HCEC 1CT (cell line): Measurements from ENCODE around the gene CDY2A.
"Not testable (repeated sequence)": the region's sequence is repeated elsewhere in the genome, so short reads cannot be mapped to it uniquely, and the experiment has no call there.

Experiments used
- DNase-seq: peaks from one replicate; pipeline ENCODE4 v3.0.0-alpha.2; 2017

The CDY2A gene

GRCh38 chrY:18025487-18025886 is at the start of gene CDY2A:
TSS of gene CDY2A (plus strand) at chrY:18025787. CDS start at chrY:18026115, 328 bp downstream.
- not testable (repeated sequence) for DNase-seq

- DNase-seq: not testable (repeated sequence)
Observed at GRCh38 chrY:17997586-17997985, 28.0 kb upstream of the CDY2A start.

GRCh38 chrY:17998266-17998665 is 27.3 kb upstream of the CDY2A start:
- not testable (repeated sequence) for DNase-seq

DNA sequence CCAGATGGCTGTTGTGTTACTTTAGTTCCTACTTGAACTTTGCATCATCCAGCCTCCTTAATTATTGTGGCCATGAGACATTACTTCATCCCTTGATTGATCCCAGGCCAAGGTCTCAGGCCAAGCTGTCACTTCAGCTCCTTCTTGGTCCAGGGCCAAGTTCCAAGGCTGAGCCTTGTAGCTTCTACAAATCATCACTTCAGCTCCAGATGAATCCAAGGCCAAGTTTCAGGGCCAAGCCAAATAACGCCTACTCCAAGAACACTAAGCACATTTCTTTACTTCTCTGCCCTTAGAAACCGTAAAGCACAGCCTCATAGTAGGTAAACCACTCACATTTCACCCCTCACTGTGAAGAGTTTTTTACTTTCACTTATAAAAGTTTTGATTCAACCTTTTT is 1.7 kb upstream of the CDY2A start:
- not testable (repeated sequence) for DNase-seq

- not testable (repeated sequence) for DNase-seq
Observed at GRCh38 chrY:18028845-18029244, 3.3 kb downstream of the CDY2A start.

- not testable (repeated sequence) for DNase-seq
Observed at GRCh38 chrY:18030178-18030577, 4.6 kb downstream of the CDY2A start.

DNA sequence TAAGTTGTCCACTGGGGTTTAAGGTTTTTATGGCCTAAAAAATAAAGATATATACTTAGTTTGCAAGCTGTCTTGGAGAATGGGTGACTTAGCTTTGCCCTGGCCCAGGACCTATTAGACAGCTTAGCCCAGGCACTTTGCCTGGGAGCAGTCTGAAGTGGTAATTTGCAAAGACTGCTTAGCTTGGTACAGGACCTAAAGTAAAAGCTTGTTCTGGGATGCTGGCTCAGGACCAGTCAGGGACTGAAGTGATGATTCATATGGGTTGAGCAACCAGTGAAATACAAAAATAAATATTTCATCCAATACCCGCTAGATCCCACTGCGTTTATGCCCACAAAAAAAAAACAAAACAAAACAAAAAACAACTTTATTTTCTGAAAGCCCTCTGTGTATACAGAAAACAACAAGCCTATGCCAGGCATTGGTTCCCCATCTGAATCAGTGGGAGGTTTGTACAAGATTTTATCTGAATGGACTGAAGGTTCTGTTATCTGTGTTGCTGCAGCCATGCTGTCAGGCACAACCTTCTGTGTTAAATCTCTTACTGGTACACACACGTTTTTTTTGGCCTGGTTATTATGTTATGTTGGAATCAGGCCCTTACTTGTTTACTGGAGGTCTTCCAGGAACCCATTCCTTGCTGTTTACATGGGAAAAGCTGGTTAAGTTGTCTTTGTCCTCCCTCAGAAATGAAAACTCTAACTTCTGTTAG is 8.7 kb downstream of the CDY2A start:
- DNase-seq: not testable (repeated sequence)

GRCh38 chrY:18034864-18035263 is 9.3 kb downstream of the CDY2A start:
- DNase-seq: not testable (repeated sequence)

DNA sequence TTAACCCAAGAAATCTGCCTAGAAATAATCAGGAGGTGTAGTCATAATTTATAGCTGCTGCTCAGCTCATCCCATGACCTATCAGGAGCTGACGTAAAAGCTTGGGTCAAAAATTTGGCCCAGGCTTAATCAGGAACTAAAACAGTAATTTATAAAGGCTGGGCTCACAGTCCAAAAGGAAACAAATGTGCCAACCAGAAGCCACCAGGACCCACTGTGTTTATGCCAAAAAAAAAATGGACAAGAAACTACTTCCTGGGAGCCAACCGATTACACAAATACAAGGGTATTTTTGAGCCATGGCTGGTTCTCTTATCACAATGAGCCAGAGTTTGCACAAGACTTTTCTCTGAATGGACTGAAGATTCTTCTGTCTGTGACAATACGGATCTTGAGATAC is 19.4 kb downstream of the CDY2A start:
- not testable (repeated sequence) for DNase-seq

- not testable (repeated sequence) for DNase-seq
Observed at GRCh38 chrY:18048149-18049040, 22.8 kb downstream of the CDY2A start.

DNA sequence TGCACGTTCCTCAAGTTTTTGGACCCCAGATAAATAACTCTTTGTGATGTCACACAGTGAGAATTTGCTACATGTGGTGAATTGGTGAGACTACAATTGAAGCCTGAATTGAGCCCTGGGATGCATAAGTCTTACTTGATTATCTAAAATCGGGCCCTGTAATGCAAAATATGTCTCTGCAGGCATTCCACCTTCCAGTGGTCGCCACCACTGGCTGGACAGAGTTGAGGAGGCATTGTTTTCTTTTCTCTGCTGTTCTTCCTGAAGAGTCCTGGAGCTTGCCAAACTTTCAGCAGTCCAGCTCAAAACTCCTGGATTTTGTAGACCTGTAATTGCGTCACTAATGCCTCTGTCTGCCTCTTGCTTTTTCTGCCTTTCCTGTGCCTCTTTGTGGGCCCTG is 23.5 kb downstream of the CDY2A start:
- not testable (repeated sequence) for DNase-seq

- DNase-seq: not testable (repeated sequence)
Observed at GRCh38 chrY:18056473-18056872, 30.9 kb downstream of the CDY2A start.

GRCh38 chrY:18073464-18073863 is 47.9 kb downstream of the CDY2A start:
- not testable (repeated sequence) for DNase-seq
